Transverse colon (tissue), 4 donors: Measurements from ENCODE around the gene RAPH1.

Source experiments
- POLR2AphosphoS5 ChIP-seq, 3 donors: sonication (generic); formaldehyde crosslinking; IDR thresholded peaks; one replicate each; pipeline ENCODE4 v1.6.1; 2016; ENCODE audit warnings: antibody characterized with exemption in 3 of 3
- TF ChIP-seq, protein P1 (sequence below), 5 experiments: fragments of 200-600 bp in 3 of 5; fragments of 450-650 bp in 2 of 5; sonication (generic) in 3 of 5; IDR thresholded peaks; 1 replicate in 2 of 5; 2 replicates in 3 of 5; pipeline ENCODE4 v1.5.1; 2016 to 2017; ENCODE audit warnings: antibody characterized with exemption in 5 of 5, inconsistent platforms in 3 of 5, mild to moderate bottlenecking in 2 of 5, moderate library complexity in 1 of 5

GRCh38 chr2:203461746-203462145 lies 73.4 kb downstream of the RAPH1 start:
- TF ChIP-seq, protein P1, sequence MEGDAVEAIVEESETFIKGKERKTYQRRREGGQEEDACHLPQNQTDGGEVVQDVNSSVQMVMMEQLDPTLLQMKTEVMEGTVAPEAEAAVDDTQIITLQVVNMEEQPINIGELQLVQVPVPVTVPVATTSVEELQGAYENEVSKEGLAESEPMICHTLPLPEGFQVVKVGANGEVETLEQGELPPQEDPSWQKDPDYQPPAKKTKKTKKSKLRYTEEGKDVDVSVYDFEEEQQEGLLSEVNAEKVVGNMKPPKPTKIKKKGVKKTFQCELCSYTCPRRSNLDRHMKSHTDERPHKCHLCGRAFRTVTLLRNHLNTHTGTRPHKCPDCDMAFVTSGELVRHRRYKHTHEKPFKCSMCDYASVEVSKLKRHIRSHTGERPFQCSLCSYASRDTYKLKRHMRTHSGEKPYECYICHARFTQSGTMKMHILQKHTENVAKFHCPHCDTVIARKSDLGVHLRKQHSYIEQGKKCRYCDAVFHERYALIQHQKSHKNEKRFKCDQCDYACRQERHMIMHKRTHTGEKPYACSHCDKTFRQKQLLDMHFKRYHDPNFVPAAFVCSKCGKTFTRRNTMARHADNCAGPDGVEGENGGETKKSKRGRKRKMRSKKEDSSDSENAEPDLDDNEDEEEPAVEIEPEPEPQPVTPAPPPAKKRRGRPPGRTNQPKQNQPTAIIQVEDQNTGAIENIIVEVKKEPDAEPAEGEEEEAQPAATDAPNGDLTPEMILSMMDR (IDR thresholded peaks at IDR 0.05) = no peak
- no peak for TF ChIP-seq POLR2AphosphoS5 (IDR thresholded peaks at IDR 0.05)
